Activated T-helper 9 cell treated with anti-CD3 and anti-CD28 coated beads, Interleukin-2, amount 50 U/mL, for 16 hours (primary cell): ENCODE results near the gene SPATA2L.

Experiments
- DNase-seq: peaks from one replicate; pipeline ENCODE4 v3.0.0-alpha.2; 2020; ENCODE audit warnings: low read depth

Gene SPATA2L

DNA sequence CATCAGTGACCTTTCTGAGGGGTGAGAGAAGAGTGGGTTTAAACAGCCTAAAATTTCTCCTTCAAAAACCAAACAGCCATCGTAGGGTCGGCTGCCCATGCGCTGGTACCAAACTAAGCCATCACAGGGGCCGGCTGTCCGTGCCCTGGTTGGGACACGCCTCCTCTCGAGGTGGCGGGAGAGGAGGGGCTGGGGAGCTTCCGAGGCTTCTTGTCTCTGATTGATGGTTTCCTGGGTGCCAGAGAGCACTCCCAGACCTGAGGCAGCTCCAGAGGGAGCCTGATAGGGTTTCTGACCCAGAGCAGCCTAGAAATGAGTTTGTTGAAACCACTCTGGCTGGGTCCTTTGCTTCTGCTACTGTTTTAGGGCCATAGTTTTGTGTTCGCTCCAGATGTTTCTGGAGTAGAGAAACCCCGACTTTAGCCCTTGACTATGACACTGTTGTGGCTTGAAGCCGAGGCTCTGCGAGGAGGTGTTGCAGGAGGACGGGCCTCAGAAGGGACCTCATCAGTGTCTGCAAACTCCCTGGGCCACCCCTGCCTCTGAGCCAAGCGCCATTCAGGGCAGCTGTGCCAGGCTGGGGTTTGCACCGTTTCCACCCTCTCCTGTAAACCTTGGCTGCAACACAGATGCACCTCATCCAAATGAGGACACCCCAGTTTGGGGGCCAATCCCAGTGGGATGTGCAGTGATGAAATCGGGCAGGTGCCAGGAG, 26.1 kb upstream of the SPATA2L start:
- DNase-seq, result no peak

DNA sequence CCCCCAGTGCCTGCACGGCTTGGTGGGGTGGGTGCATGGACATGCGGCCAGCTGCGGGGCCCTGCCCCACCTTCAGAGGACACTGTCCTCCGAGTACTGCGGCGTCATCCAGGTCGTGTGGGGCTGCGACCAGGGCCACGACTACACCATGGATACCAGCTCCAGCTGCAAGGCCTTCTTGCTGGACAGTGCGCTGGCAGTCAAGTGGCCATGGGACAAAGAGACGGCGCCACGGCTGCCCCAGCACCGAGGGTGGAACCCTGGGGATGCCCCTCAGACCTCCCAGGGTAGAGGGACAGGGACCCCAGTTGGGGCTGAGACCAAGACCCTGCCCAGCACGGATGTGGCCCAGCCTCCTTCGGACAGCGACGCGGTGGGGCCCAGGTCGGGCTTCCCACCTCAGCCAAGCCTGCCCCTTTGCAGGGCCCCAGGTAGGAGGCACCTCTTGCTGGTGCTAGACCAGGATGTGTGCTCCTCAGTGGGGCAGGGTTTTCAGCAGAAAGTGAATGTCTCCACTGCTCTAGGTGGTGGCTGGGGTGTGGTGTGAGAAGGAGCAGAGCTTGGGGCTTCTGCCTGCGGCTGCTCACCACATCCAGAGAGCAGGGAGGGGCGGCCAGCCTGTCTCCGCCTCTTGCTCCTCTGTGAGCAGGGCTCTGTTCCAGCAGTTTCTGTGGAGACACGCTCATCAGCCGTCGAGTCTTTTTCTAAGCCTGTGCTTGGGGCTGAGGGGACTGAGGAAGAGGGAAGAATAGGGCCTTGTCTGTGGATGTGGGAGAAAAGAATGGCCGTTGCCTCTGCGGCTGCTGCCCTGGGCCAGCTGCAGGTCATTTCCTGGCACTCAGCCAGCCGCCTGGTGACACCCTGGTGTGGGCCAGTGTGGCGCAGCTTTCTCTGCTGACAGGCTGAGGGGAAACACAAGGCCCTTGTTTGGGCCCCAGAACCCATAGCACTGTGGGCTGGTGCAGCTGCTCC, 22.1 kb upstream of the SPATA2L start:
- peak; percentile 57 for DNase-seq

DNA sequence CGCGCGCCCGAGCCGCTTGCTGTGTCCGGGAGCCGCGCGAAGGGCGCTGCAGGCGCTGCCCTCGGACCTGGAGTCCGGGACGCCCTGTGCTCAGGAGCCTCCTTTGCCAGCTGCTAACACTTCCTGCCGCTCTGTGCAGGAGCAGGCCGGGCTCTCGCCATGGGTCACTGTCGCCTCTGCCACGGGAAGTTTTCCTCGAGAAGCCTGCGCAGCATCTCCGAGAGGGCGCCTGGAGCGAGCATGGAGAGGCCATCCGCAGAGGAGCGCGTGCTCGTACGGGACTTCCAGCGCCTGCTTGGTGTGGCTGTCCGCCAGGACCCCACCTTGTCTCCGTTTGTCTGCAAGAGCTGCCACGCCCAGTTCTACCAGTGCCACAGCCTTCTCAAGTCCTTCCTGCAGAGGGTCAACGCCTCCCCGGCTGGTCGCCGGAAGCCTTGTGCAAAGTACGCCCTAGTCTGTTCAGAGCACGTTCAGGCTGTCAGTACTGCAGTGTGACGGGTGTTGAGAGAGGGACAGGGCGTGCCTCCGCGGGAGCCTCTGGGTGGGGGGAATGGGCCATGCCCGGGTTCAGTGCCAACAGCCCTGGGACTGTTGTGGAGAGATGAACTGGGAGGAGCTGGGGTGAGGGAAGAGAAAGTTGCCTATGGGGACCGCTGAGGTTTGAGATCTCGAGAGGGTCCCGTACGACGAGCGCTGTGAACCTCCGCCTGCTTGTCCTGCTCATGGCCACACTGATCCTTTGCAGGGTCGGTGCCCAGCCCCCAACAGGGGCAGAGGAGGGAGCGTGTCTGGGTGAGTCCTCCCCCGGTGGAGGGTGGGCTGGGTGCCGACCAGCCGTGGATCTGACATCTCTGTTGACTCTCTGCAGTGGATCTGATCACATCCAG, 21.1 kb upstream of the SPATA2L start:
- peak; percentile 38 for DNase-seq

DNA sequence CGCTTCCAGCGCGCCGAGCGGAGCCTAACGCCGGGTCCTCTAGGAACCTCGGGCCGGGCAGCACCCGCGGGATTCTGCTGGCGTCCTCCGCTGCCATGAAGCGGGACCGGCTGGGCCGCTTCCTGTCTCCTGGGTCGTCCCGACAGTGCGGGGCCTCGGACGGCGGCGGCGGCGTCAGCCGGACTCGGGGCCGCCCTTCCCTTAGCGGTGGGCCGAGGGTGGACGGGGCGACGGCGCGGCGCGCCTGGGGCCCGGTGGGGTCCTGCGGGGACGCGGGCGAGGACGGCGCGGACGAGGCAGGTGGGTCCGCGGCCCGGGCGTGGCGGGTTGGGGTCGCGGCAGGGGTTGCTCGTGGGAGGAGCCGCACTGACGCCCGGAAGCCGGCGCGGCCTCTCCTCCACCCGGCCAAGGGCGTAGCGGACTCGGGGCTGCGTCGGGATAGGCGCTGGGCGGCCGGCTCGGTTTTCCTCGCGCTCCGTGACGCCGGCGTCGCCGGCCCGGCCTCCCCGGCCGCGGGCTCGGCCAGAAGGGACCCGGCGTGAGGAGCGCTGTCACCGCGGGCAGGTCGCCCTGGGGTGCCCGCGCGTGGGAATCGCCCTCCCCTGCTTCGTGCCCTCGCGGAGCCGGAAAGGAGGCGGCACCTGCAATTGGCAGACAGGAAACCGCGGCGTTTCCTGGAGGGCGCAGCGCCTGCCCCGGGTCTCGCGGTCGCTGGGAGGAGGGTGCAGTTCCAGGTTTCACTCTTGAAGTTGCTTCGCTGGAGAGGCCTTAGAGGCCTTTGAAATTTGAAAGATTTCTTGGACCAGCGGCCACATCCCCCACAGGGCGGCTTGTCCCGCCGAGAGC, 20.3 kb upstream of the SPATA2L start:
- peak; percentile 78 for DNase-seq

DNA sequence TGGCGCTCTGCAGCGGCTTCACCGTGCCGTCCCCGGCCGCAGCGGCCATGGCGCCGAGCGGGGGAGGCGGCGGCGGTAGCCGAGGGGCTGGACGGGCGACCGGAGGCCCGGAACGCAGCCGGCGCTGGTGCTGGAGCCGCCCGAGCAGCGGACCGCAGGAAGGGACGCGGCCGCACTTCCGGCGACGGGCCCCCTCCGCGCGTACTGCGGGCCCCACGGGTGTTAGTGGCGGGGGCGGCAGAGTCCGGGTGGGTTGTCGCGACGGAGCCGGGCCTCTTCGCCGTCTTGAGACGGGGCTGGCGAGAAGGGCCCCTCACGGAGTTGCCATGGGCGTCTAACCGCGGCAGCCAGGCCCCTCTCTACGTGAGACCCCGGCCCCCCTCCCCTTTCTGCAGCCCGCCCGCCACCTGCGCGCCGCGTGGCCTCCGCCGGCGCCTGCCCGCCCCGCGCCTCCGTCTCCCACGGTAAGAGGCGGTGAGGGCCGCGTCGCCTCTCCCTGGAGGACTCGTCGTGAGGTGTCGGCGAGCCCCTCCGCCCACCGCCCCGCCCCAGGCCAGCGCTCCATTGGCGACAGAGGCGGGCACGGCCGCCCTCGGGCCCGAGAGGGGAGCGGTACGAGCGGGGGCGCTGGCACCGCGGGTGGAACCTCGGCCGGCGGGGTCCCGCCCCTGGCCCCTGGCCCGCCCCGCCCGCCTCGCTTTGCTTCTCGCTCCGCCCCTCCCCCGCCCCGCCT, 19.5 kb upstream of the SPATA2L start, which contains the start of the genes VPS9D1 and ZNF276:
TSS of gene VPS9D1 (minus strand) at position 86 of the 733 bp plus-strand sequence. CDS start at position 49, 37 bp downstream.
TSS of gene ZNF276 (plus strand) at position 725 of the 733 bp plus-strand sequence. CDS start 104 bp downstream, outside the sequence.
- DNase-seq, result peak; percentile 79

DNA sequence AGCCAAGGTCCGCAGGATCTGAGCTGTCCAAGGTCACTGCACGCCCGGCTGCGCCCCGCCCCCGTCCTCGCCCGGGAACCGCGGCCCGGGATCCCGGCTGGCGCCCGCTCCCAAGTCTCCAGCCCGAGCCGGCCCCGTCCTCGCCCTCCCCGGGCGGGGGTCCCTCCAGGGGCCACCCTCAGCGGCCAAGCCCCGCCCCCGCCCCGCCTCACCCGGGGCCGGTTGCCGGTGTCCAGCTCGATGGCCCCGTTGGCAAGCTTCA, 19.0 kb upstream of the SPATA2L start:
- no peak for DNase-seq

DNA sequence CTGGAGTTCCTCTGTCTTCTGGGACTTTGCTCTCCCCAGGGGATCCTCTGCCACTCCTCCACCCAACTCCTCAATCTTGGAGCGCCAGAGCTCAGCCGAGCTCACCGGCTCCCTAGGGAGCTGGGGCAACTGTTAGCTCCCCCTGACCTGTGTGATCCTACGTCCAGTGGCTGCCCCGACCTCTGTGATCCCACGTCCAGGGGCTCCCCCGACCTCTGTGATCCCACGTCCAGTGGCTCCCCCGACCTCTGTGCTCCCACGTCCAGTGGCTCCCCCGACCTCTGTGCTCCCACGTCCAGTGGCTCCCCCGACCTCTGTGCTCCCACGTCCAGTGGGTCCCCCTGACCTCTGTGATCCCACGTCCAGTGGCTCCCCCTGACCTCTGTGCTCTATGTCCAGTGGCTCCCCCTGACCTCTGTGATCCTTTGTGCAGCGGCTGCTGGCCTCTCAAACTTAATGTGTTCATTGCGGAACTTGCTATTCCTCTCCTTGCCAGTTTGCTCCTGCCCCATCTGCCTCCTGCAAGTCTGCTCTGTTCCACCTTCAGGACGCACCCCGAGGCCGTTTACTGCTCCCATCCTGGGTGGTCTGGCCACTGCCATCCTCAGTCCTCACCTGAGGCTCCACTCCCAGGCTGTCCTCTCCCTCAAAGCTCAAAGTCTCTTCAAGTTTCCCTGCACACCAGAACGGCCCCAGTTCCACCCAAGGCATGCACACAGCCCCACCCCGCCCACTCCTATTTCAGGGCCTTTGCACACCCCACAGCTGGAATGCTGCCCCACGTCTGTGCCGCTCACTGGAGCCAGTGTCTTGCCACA, 16.4 kb upstream of the SPATA2L start:
- no peak for DNase-seq

DNA sequence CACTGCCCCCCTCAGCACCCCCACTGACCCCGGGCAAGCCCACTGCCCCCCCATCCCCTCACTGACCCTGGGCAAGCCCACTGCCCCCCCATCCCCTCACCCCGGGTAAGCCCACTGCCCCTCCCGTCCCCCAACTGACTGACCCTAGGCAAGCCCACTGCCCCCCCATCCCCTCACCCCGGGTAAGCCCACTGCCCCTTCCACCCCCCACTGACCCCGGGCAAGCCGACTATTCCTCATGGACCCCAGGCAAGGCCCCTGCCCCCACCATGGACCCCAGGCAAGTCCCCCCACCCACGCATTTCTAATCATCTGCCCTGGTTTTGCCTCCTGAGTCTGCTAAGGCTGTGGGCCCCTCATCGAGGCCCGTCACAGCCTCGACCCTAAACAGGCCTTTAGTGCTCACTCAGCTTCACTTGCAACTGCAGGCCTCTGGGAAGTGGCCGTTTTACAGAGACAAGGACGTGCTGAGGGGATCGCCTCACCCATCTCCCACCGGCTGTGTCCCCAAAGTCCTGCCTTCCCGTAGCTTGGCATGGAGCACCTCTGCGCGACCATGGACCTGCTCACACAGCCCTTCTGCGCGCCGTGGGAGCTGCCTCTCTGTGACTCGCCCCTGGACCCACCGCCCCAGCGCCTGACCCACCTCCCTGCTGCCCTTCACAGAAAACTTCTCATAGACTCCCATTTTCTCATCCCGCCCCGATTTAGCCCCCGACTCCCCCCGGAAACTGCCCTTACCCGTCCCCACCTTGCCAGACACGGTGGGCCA, 15.6 kb upstream of the SPATA2L start:
- no peak for DNase-seq

DNA sequence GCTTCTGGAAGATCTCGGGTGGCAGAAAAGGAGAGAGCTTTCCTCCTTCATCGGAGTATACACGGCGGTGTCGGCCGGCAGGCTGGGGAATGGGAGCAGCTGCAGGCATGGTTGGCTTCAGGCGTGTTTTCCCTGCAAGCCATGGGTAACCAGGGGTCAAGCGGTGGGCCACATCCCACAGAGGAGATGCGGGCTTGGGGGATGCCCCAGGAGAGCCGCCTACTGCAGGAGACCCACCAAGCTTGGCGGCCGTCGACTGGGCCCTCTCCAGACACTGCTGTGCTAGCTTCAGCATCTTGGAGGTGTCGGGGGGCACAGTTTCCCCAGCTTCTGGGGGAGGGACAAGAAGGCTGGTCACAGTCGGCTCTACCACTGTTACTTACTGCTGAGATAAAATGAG, 15.0 kb upstream of the SPATA2L start:
- no peak for DNase-seq

DNA sequence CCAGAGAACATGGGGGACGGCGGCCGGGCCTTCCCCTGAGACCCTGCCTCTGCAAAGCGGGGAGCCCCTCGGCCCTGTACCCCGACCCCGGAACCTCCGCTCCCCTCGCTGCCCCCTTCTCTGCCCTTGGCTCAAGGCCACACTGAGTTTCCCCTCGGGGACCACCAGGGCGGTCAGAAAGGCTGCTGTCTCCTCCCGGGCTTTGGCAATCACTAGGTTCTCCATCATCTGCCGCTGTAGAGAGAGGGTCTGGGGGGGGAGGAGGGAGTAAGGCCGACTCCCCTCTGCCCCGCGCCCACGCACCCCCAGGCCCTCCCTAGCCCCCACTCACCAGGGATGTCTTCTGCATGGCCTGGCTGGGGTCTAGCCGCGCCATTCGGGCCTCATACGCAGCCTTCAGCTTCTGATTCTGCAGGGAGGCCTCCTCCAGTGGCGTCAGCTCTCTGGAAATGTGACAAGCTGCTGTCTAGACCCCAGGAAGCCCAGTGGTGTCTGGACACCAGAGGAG, 10.8 kb upstream of the SPATA2L start:
- DNase-seq, result no peak

DNA sequence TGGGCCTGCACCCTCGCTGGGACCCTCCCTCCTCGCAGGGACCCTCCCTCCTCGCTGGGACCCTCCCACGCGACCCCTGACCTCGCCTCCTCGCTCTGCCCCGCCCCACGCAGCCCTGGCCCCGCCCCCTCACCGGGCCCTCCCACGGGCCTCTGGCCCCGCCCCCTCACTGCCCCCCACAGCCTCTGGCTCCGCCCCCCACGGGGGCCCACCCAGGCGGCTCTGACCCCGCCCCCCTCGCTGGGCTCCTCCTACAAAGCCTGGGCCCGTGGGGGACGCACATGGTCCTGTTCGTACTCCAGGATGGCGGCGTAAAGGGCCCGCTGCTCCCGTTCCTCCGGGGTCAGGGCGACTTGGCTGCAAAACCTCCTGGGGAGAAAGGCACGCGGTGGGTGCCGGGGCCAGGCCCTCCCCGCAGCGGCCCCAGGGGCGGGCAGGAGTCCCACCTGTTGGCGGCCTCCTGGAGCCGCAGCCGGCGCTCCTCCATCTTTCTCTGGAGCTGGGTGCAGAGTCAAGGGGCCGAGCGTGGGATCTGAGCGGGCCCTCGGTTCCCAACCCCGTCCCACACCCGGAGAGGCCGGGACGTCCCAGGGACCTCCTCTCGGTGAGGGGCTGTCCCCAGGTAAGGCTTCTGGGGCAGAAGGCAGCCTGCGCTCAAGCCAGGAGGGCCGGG, 10.2 kb upstream of the SPATA2L start:
- peak; percentile 57 for DNase-seq

DNA sequence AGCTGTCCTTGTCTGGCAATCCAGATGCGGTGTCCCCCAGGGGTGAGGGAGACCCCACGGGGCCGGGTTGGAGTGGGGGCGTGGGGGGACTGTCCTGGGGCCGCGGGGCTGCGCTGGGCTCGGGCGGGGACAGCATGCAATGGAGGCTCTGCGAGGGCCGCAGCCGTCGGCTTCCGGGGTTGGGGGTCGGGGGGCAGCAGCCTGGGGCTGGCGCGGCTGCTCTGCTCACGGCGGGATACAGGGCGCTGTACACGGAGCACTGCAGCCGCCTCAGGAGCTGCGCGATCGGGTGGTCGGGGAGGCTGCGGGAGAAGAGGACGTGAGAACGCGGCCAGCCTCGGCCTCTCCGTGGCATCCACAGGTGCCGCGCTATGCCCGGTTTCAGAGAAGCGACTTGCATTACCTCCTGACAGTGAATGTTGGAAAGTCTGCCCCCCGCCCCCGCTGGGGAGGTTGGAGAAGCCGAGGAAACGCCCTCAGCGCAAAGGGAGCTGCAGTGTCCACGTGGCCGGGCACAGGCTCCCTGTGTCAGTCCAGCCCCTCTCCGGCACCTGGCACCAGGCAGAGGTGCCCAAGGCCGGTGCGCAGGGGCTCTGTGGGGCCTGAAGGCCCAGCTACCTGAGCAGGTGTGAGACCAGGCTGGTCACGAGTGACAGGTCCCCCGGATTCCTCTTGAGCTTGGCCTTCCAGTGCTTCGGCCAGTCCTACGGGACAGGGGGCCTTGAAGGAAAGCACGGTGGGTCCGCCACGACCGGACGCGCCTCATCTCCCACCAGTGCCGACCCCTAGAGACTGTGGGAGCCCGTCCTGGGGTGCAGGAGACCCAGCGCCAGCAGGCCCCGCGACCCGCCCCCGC, 9.4 kb upstream of the SPATA2L start:
- DNase-seq, result no peak

DNA sequence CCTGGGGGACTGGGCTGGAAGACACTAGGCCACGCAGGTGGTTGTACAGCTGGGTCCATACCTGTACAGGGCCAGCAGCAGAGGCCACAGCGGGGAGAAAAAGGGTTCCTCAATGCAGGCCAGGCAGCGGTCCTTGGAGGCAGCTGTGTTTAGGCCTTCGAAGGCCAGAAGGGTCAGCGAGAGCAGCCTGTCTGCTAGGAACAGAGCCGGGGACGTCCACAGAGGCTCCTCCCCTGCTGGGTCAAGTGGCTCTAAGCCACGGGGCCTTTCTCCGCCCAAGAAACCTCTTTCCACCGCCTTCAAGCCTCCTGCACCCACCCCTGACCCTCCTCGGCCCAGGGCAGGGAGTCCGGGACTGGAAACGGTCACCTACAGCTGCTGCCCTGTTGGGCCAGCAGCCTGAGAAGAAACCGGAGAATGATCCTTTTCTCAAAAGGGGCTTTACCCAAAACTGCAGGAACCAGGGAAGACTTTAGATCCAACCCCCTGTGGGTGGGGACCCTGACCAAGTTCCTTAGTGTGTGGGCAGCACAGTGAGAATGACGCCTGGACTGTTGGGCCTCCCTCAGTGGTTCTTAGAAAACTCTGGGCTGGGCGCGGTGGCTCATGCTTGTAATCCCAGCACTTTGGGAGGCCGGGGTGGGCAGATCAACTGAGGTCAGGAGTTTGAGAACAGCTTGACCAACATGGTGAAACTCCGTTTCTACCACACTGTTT, 8.4 kb upstream of the SPATA2L start:
- DNase-seq, result no peak

DNA sequence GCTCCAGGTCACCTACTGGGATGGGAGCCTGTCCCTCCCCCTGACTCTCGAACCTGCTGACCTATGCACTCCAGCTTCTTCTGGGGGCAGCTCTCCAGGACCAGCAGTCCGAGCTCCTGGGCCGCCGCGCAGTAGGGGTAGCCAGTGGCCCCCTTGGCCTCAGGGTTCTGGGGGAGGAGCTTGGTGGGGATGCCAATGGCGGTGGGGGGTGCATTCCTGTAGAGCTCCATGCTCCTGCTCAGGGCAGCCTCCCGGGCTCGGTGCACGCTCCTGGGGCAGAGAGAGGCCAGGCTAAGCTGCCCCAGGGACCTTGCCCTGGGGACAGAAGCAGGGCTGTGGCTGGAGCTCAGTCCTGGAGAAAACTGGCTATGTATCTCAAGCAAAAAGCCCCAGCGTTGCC, 7.7 kb upstream of the SPATA2L start:
- DNase-seq, result no peak

DNA sequence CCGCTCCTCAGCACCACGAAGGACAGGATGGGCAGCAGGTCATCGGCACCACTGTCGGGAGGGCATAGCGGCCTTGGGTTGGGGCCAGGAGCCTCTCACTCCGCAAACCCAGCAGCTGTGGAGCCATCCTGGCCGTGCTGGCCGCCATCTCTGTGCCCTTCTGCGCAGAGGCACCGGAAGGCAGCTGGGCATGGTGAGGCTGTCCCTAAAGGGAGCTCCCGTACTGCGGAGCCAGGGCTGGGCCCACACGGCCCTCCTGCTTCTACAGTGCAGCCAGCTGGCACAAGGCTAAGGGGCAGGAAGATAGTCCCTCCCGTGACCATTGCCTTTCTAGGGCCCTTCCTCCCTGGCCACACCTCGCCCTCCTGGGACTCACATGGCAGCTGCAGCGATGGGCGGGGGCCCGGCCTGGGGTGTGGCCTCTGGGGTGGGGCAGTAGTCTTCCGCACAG, 7.0 kb upstream of the SPATA2L start:
- DNase-seq, result no peak

DNA sequence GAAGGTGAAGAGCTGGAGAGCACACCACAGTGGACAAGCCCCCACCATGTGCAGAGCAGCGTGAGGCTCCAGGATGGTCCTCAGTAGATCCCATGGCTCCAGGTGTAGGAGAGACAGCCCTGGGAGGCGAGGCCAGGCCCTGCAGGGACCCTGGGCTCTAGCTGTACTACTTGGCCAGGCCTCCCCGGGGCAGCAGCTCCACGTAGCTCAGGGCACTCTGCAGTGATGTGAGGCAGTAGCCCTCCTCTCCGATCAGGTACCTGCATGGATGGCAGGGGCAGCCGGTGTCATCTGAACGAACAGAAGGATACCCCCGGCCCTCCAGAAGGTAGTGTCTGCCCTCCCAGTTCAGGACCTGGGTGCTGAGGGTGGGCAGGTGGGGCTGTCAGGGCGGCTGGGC, 6.2 kb upstream of the SPATA2L start:
- no peak for DNase-seq
